ENCODE measurements around the gene CUBN. TPM values are rescaled to one million over a fixed set of nuclear protein-coding genes. Genes with fewer than 3 reads are reported as not detected.
A peak's percentile ranks its signal among the peaks of the same experiment; 100 is the strongest.

Gene CUBN
- total RNA-seq, 1 donor from 2014 or later: 0.32 TPM

- H3K9me3 Mint-ChIP-seq (ENCODE audit: unreplicated experiment): peaks cover 1% of the 10 kb centered on the region
- no peak for TF ChIP-seq CTCF (IDR thresholded peaks at IDR 0.05; ENCODE audit: partially characterized antibody, unreplicated experiment)
- no peaks in the 10 kb centered on the region for H3K27me3 Mint-ChIP-seq (ENCODE audit: unreplicated experiment)
- no peaks in the 10 kb centered on the region for H3K4me1 Mint-ChIP-seq (ENCODE audit: low read depth, unreplicated experiment)
- no peak overlapping the region for H3K4me3 Mint-ChIP-seq (ENCODE audit: unreplicated experiment)
- H3K36me3 Mint-ChIP-seq (ENCODE audit: unreplicated experiment): no peaks in the 10 kb centered on the region
- H3K27ac Mint-ChIP-seq (ENCODE audit: unreplicated experiment): no peak overlapping the region
- no peak for DNase-seq
Observed at GRCh38 chr10:16854623-16855022, 275.0 kb downstream of the CUBN start.

- Mint-ChIP-seq H3K9me3 (ENCODE audit: unreplicated experiment) (peaks cover 1% of the 10 kb centered on the region), H3K36me3 (ENCODE audit: unreplicated experiment) (no peaks in the 10 kb centered on the region), H3K27ac (ENCODE audit: unreplicated experiment) (no peak overlapping the region), H3K4me3 (ENCODE audit: unreplicated experiment) (no peak overlapping the region), H3K4me1 (ENCODE audit: low read depth, unreplicated experiment) (no peaks in the 10 kb centered on the region), H3K27me3 (ENCODE audit: unreplicated experiment) (no peaks in the 10 kb centered on the region)
- no peak for DNase-seq
- TF ChIP-seq CTCF (IDR thresholded peaks at IDR 0.05; ENCODE audit: partially characterized antibody, unreplicated experiment): no peak
Observed at GRCh38 chr10:16853809-16854208, 275.8 kb downstream of the CUBN start.

GRCh38 chr10:16853201-16853600, 276.4 kb downstream of the CUBN start:
- TF ChIP-seq CTCF (IDR thresholded peaks at IDR 0.05; ENCODE audit: partially characterized antibody, unreplicated experiment): peak; percentile 16
- DNase-seq: no peak
- Mint-ChIP-seq H3K4me3 (ENCODE audit: unreplicated experiment) (no peak overlapping the region), H3K4me1 (ENCODE audit: low read depth, unreplicated experiment) (no peaks in the 10 kb centered on the region), H3K27ac (ENCODE audit: unreplicated experiment) (no peak overlapping the region), H3K9me3 (ENCODE audit: unreplicated experiment) (peaks cover 1% of the 10 kb centered on the region), H3K36me3 (ENCODE audit: unreplicated experiment) (no peaks in the 10 kb centered on the region), H3K27me3 (ENCODE audit: unreplicated experiment) (no peaks in the 10 kb centered on the region)

GRCh38 chr10:16852624-16853023, 277.0 kb downstream of the CUBN start:
- TF ChIP-seq CTCF (IDR thresholded peaks at IDR 0.05; ENCODE audit: partially characterized antibody, unreplicated experiment): no peak
- Mint-ChIP-seq H3K4me3 (ENCODE audit: unreplicated experiment) (no peak overlapping the region), H3K27ac (ENCODE audit: unreplicated experiment) (no peak overlapping the region), H3K36me3 (ENCODE audit: unreplicated experiment) (no peaks in the 10 kb centered on the region), H3K27me3 (ENCODE audit: unreplicated experiment) (no peaks in the 10 kb centered on the region), H3K9me3 (ENCODE audit: unreplicated experiment) (peaks cover 1% of the 10 kb centered on the region), H3K4me1 (ENCODE audit: low read depth, unreplicated experiment) (no peaks in the 10 kb centered on the region)
- no peak for DNase-seq

- no peak overlapping the region for H3K27ac Mint-ChIP-seq (ENCODE audit: unreplicated experiment)
- no peaks in the 10 kb centered on the region for H3K9me3 Mint-ChIP-seq (ENCODE audit: unreplicated experiment)
- TF ChIP-seq CTCF (IDR thresholded peaks at IDR 0.05; ENCODE audit: partially characterized antibody, unreplicated experiment): no peak
- no peaks in the 10 kb centered on the region for H3K4me1 Mint-ChIP-seq (ENCODE audit: low read depth, unreplicated experiment)
- DNase-seq: no peak
- H3K27me3 Mint-ChIP-seq (ENCODE audit: unreplicated experiment): no peaks in the 10 kb centered on the region
- no peaks in the 10 kb centered on the region for H3K36me3 Mint-ChIP-seq (ENCODE audit: unreplicated experiment)
- H3K4me3 Mint-ChIP-seq (ENCODE audit: unreplicated experiment): no peak overlapping the region
Observed at GRCh38 chr10:16848562-16849154, 281.0 kb downstream of the CUBN start.
